H9 (cell line): ENCODE results near the gene ENG. TPM values are rescaled to one million over a fixed set of nuclear protein-coding genes. Genes with fewer than 3 reads are reported as not detected.

Source experiments
- DNase-seq: peaks from one replicate; pipeline ENCODE4 v3.0.0-alpha.2; 2017
- H2AFZ ChIP-seq: one replicate; pipeline ENCODE4 v1.6.1; 2013; ENCODE audit warnings: mild to moderate bottlenecking, low read length, control low read depth, moderate library complexity
- H2AK5ac ChIP-seq: 2 replicates; pipeline ENCODE4 v1.6.1; 2013; ENCODE audit warnings: low read length, control low read depth, mixed read lengths; ENCODE audit not compliant: insufficient read length
- H2BK120ac ChIP-seq: one replicate; pipeline ENCODE4 v1.6.1; 2013; ENCODE audit warnings: low read depth, mild to moderate bottlenecking, low read length, control low read depth, inconsistent platforms; ENCODE audit not compliant: poor library complexity, severe bottlenecking
- H2BK12ac ChIP-seq: 2 replicates; pipeline ENCODE4 v1.6.1; 2013; ENCODE audit warnings: low read length, control low read depth, mixed read lengths, low read depth; ENCODE audit not compliant: insufficient read length
- H2BK15ac ChIP-seq: 2 replicates; pipeline ENCODE4 v1.6.1; 2013; ENCODE audit warnings: low read depth, low read length, control low read depth
- H2BK20ac ChIP-seq: one replicate; pipeline ENCODE4 v1.6.1; 2013; ENCODE audit warnings: low read depth, mild to moderate bottlenecking, low read length, control low read depth, inconsistent platforms; ENCODE audit not compliant: poor library complexity, severe bottlenecking
- H2BK5ac ChIP-seq: 2 replicates; pipeline ENCODE4 v1.6.1; 2013; ENCODE audit warnings: low read length, control low read depth, mixed read lengths; ENCODE audit not compliant: insufficient read length
- H3K14ac ChIP-seq: 2 replicates; pipeline ENCODE4 v1.6.1; 2013; ENCODE audit warnings: low read length, control low read depth; ENCODE audit not compliant: insufficient read depth
- H3K18ac ChIP-seq: 2 replicates; pipeline ENCODE4 v1.6.1; 2013; ENCODE audit warnings: low read depth, mild to moderate bottlenecking, mixed read lengths, low read length, control low read depth; ENCODE audit not compliant: insufficient read length
- H3K23ac ChIP-seq: 2 replicates; pipeline ENCODE4 v1.6.1; 2013; ENCODE audit warnings: low read length, control low read depth, mixed read lengths, low read depth; ENCODE audit not compliant: insufficient read length
- H3K23me2 ChIP-seq: 2 replicates; pipeline ENCODE4 v1.6.1; 2013; ENCODE audit warnings: low read depth, mild to moderate bottlenecking, mixed read lengths, low read length, control low read depth; ENCODE audit not compliant: insufficient read length, poor library complexity, severe bottlenecking
- H3K27ac ChIP-seq: 2 replicates; pipeline ENCODE4 v1.5.1; 2013; ENCODE audit warnings: low read length, control low read depth, mixed read lengths, low read depth; ENCODE audit not compliant: insufficient read length
- H3K27me3 ChIP-seq: 2 replicates; pipeline ENCODE4 v1.6.1; 2013; ENCODE audit warnings: low read length, control low read depth, inconsistent platforms; ENCODE audit not compliant: insufficient read depth
- H3K4ac ChIP-seq: 2 replicates; pipeline ENCODE4 v1.6.1; 2013; ENCODE audit warnings: low read depth, mild to moderate bottlenecking, control low read depth, inconsistent platforms, low read length, moderate library complexity
- H3K4me1 ChIP-seq: 2 replicates; pipeline ENCODE4 v1.6.1; 2013; ENCODE audit warnings: low read length, control low read depth, inconsistent platforms; ENCODE audit not compliant: insufficient read depth
- H3K4me2 ChIP-seq: 2 replicates; pipeline ENCODE4 v1.6.1; 2013; ENCODE audit warnings: low read length, control low read depth, mixed read lengths; ENCODE audit not compliant: insufficient read length, insufficient read depth
- H3K56ac ChIP-seq: 2 replicates; pipeline ENCODE4 v1.6.1; 2013; ENCODE audit warnings: low read depth, mild to moderate bottlenecking, mixed read lengths, low read length, control low read depth; ENCODE audit not compliant: insufficient read length
- H3K79me1 ChIP-seq: 2 replicates; pipeline ENCODE4 v1.6.1; 2013; ENCODE audit warnings: low read depth, mild to moderate bottlenecking, moderate library complexity, low read length, control low read depth, inconsistent platforms; ENCODE audit not compliant: insufficient read depth, poor library complexity, severe bottlenecking
- H3K79me2 ChIP-seq: 2 replicates; pipeline ENCODE4 v1.6.1; 2013; ENCODE audit warnings: low read length, control low read depth, inconsistent platforms; ENCODE audit not compliant: insufficient read depth
- H3K9ac ChIP-seq: 2 replicates; pipeline ENCODE4 v1.6.1; 2013; ENCODE audit warnings: low read length, control low read depth, mixed read lengths; ENCODE audit not compliant: insufficient read length; ENCODE audit errors: extremely low read depth
- H3K9me3 ChIP-seq: one replicate; pipeline ENCODE4 v1.6.1; 2013; ENCODE audit warnings: low read depth, low read length, inconsistent platforms; ENCODE audit not compliant: control insufficient read depth
- H3T11ph ChIP-seq: one replicate; pipeline ENCODE4 v1.6.1; 2013; ENCODE audit warnings: mild to moderate bottlenecking, low read length, control low read depth, inconsistent platforms
- H4K20me1 ChIP-seq: one replicate; pipeline ENCODE4 v1.6.1; 2013; ENCODE audit not compliant: control insufficient read depth, insufficient read length, insufficient read depth
- H4K5ac ChIP-seq: 2 replicates; pipeline ENCODE4 v1.6.1; 2013; ENCODE audit warnings: low read depth, mild to moderate bottlenecking, mixed read lengths, low read length, control low read depth; ENCODE audit not compliant: insufficient read length
- H4K8ac ChIP-seq: replicated peaks from 2 replicates; pipeline ENCODE4 v1.6.1; 2013; ENCODE audit warnings: low read length, control low read depth, mixed read lengths, low read depth; ENCODE audit not compliant: insufficient read length
- H4K91ac ChIP-seq: 2 replicates; pipeline ENCODE4 v1.6.1; 2013; ENCODE audit warnings: low read depth, mild to moderate bottlenecking, moderate library complexity, mixed read lengths, low read length, control low read depth; ENCODE audit not compliant: insufficient read length
- H3K27ac Mint-ChIP-seq, 3 experiments: 2 replicates in 2 of 3; 3 replicates in 1 of 3; pipeline ENCODE4 v1.8.0; 2020 to 2021; ENCODE audit warnings: mixed read lengths in 3 of 3, mild to moderate bottlenecking in 1 of 3, moderate library complexity in 1 of 3
- H3K27me3 Mint-ChIP-seq: 2 replicates; pipeline ENCODE4 v1.8.0; 2021; ENCODE audit warnings: low read depth, mild to moderate bottlenecking, moderate library complexity, mixed read lengths
- H3K36me3 Mint-ChIP-seq, 3 experiments: 2 replicates in 2 of 3; 3 replicates in 1 of 3; pipeline ENCODE4 v1.8.0; 2020 to 2021; ENCODE audit warnings: low read depth in 3 of 3, mixed read lengths in 3 of 3; ENCODE audit not compliant: insufficient read depth in 1 of 3
- H3K4me1 Mint-ChIP-seq, 2 experiments: 2 replicates each; pipeline ENCODE4 v1.8.0; 2020; ENCODE audit warnings: mixed read lengths in 2 of 2
- H3K4me3 Mint-ChIP-seq, 2 experiments: 2 replicates in 1 of 2; 3 replicates in 1 of 2; pipeline ENCODE4 v1.8.0; 2020 to 2021; ENCODE audit warnings: mild to moderate bottlenecking in 2 of 2, mixed read lengths in 2 of 2, moderate library complexity in 1 of 2
- H3K9me3 Mint-ChIP-seq, 2 experiments: 2 replicates in 1 of 2; 3 replicates in 1 of 2; pipeline ENCODE4 v1.8.0; 2020; ENCODE audit warnings: mild to moderate bottlenecking in 2 of 2, mixed read lengths in 2 of 2, moderate library complexity in 1 of 2
- CTCF ChIP-seq: fragments of 200-600 bp; sonication (generic); conservative IDR thresholded peaks from 3 replicates; pipeline ENCODE4 v1.8.0; 2021; ENCODE audit warnings: antibody characterized with exemption, mild to moderate bottlenecking
- WGBS: extraction: QIAGEN DNeasy Blood & Tissue Kit; methylation state at CpG from one replicate; pipeline ENCODE4 v1.1.7; 2013; ENCODE audit warnings: missing lambda C conversion rate, low lambda C conversion rate, mixed read lengths; ENCODE audit not compliant: insufficient read length; ENCODE audit errors: extremely low coverage; 5-methylcytosine and 5-hydroxymethylcytosine counted together
- total RNA-seq: library from RNA; stranded (reverse); gene quantifications from 2 replicates; pipeline ENCODE4 v1.2.1, GENCODE V29; 2021

The ENG gene
- total RNA-seq, 1 experiment from 2014 or later = 2.1 TPM

DNA sequence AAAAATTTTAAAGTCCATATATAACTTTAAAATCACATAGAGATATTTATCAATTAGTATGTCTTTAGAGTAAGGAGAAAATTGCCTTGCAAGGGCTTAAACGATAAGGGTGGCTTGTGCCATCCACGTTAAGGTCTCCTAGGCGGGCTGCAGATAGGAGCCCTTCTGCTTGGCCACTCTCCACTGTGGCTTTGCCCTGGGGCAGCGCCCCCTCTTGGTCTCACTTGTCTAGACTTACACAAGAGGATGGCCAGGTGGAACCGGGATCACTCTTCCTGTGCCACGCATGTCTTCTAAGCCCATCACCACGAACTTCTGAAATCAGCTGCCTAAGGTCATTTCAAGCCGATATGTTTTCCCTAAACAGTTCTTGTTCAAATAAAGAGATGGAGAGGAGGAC lies 48.8 kb downstream of the ENG start:
- Histone ChIP-seq H2BK12ac (no peak overlapping the region), H3K18ac (no peak overlapping the region), H2BK15ac (no peak overlapping the region), H4K5ac (no peak overlapping the region), H2AFZ (no peak overlapping the region), H3K23me2 (peaks cover 6% of the 10 kb centered on the region), H3K79me1 (peaks cover 3% of the 10 kb centered on the region), H3K79me2 (peaks cover 5% of the 10 kb centered on the region; the same call in 1 of the 2 replicates), H3K23ac (no peak overlapping the region), H3K14ac (no peak overlapping the region), H3K9me3 (no peaks in the 10 kb centered on the region), H3T11ph (no peak overlapping the region), H2AK5ac (no peak overlapping the region), H4K8ac (no peak overlapping the region), H4K91ac (no peak overlapping the region), H3K56ac (no peak overlapping the region), H2BK120ac (no peak overlapping the region), H3K27me3 (no peaks in the 10 kb centered on the region), H2BK20ac (no peak overlapping the region), H3K4me1 (peaks cover 3% of the 10 kb centered on the region; the same call in 1 of the 2 replicates), H2BK5ac (no peak overlapping the region), H4K20me1 (no peaks in the 10 kb centered on the region), H3K4ac (no peak overlapping the region), H3K4me2 (no peak overlapping the region), H3K9ac (no peak overlapping the region), H3K27ac (no peak overlapping the region)
- Mint-ChIP-seq H3K36me3 (peaks cover 17 to 30% (median 29%) of the 10 kb centered on the region in 3 experiments), H3K4me1 (peaks cover 10 to 22% of the 10 kb centered on the region in 2 experiments), H3K27me3 (no peaks in the 10 kb centered on the region), H3K4me3 (peak overlapping the region in 1 of 2 experiments; percentile 37; a peak in 2 of 5 replicates), H3K9me3 (no peaks in the 10 kb centered on the region), H3K27ac (peak overlapping the region in 2 of 3 experiments; percentile 52 to 86; a peak in 3 of 7 replicates)
- no CpG with 5 or more reads among the region's 8 CpGs for WGBS
- peak; percentile 88 for TF ChIP-seq CTCF
- peak; percentile 88 for DNase-seq
